Heart left ventricle (tissue), 16 donors: Measurements from ENCODE around the gene ALK. TPM values are rescaled to one million over a fixed set of nuclear protein-coding genes. Genes with fewer than 3 reads are reported as not detected.

Experiments used
- ATAC-seq, 4 donors: fragments of 200-7000 bp; cut with Tn5 transposase; one replicate each; pipeline ENCODE4 v1.9.1; 2020 to 2022; ENCODE audit warnings: moderate library complexity in 4 of 4, mild to moderate bottlenecking in 3 of 4, moderate number of reproducible peaks in 1 of 4
- DNase-seq, 5 donors: peaks; one replicate each; pipeline ENCODE4 v3.0.0-alpha.2; 2020
- H3K27ac ChIP-seq, 12 donors: fragments of 200-600 bp; sonication (generic) in 4 of 12; one replicate each; pipeline versions ENCODE4 v1.5.0 to v1.8.0; 2016 to 2022; ENCODE audit warnings: mild to moderate bottlenecking in 2 of 12
- H3K27me3 ChIP-seq, 9 donors: fragments of 200-600 bp; sonication (generic) in 2 of 9; one replicate each; pipeline versions ENCODE4 v1.5.1 to v1.8.0; 2016 to 2022; ENCODE audit warnings: mild to moderate bottlenecking in 3 of 9
- H3K36me3 ChIP-seq, 9 donors: fragments of 200-600 bp; sonication (generic) in 2 of 9; one replicate each; pipeline versions ENCODE4 v1.5.0 to v1.8.0; 2018 to 2022; ENCODE audit warnings: mild to moderate bottlenecking in 2 of 9
- H3K4me1 ChIP-seq, 12 donors: fragments of 200-600 bp; sonication (generic) in 4 of 12; one replicate each; pipeline versions ENCODE4 v1.5.0 to v1.8.0; 2016 to 2022; ENCODE audit warnings: mild to moderate bottlenecking in 3 of 12
- H3K4me3 ChIP-seq, 12 donors: fragments of 200-600 bp; sonication (generic) in 4 of 12; one replicate each; pipeline versions ENCODE4 v1.5.0 to v1.8.0; 2017 to 2022; ENCODE audit warnings: mild to moderate bottlenecking in 9 of 12, moderate library complexity in 4 of 12
- H3K9me3 ChIP-seq, 12 donors: fragments of 200-600 bp; sonication (generic) in 4 of 12; one replicate each; pipeline versions ENCODE4 v1.5.0 to v1.8.0; 2016 to 2022; ENCODE audit warnings: mild to moderate bottlenecking in 1 of 12
- CTCF ChIP-seq, 12 donors: fragments of 200-600 bp; sonication (generic) in 4 of 12; IDR thresholded peaks; one replicate each; pipeline versions ENCODE4 v1.5.0 to v1.8.0; 2018 to 2022; ENCODE audit warnings: antibody characterized with exemption in 12 of 12, mild to moderate bottlenecking in 5 of 12
- POLR2A ChIP-seq, 2 donors: fragments of 450-650 bp; IDR thresholded peaks; one replicate each; pipeline ENCODE4 v1.6.1; 2017; ENCODE audit warnings: antibody characterized with exemption in 2 of 2, mild to moderate bottlenecking in 2 of 2, moderate library complexity in 2 of 2
- WGBS, 4 donors: extraction: QIAGEN DNeasy Blood & Tissue Kit in 2 of 4; methylation state at CpG; one replicate each; pipeline versions ENCODE4 v1.1.5 to v1.1.7; 2013 to 2018; 5-methylcytosine and 5-hydroxymethylcytosine counted together
- intact Hi-C, 10 donors: fragments of 100-400 bp; cut with DNase I; formaldehyde crosslinking; loops; one replicate each; pipeline versions ENCODE4 v1.11.1 to v1.14.2; 2022
- polyA plus RNA-seq, 2 donors: library from polyadenylated mRNA; stranded (reverse); fragments of 200-250 nt; gene quantifications; one replicate each; pipeline ENCODE4 v1.2.3, GENCODE V29; 2013
- total RNA-seq, 9 donors: library from RNA; depleted of rRNA in 2 of 9; stranded (reverse); fragments of >200 nt in 2 of 9; fragmentation: NEBNext Ultra II Directional in 3 of 9; extraction: Animal tissue kit (Norgen Biotek cat#: 25700) in 3 of 9; gene quantifications; one replicate each; pipeline versions ENCODE4 v1.1.0 to v1.2.4, GENCODE V29; 2016 to 2023
- donor health status: ischemic (EF 13 %, LVEDD 7.1; RV severe dilation, severe dysfunction).
- donor health status: healthy with polysubstance abuse.
- donor health status: DM: no; HTN: yes; CAD: no.
- donor health status: DM: no; HTN: no; CAD: no.
- donor health status: ischemic (EF 25% LVEDD 6.9; RV normal size, moderate dysfunction).
- donor health status: ischemic (EF 25% LVEDD 5.7; RV mildly dilated, moderate dysfunction).
- donor health status: healthy.
- donor health status: DM: yes; HTN: yes; CAD: no.
- donor health status: ischemic (EF 35%, LVEDD 5.7; RV mildly dilated, moderate dysfunction).
- donor health status: nonischemic (EF 11% LVEDD 7.7; RV severe dilation, severe dysfunction).
- donor health status: DM: yes; HTN: yes; CAD: no.
- donor health status: PGD.
- donor health status: ischemic (EF 29% LVEDD 5.4; RV normal size, mild dysfunction).
- donor health status: nonischemic (EF 23%, LVEDD 6.1; RV moderate dilation, normal function).

The ALK gene
- total and polyA plus RNA-seq, 11 donors = 0.05 to 0.50 (median 0.13) TPM; not detected in 5

GRCh38 chr2:29613067-29613466, 308.3 kb downstream of the ALK start:
- 88 to 94% (median 92%) methylated on average over 3 of the region's 3 CpGs for WGBS, 4 donors
- ATAC-seq = no peak
- H3K9me3 ChIP-seq = no peaks in the 10 kb centered on the region
- no peak for DNase-seq
- intact Hi-C loops = no loop called here
- H3K27ac ChIP-seq = no peak overlapping the region
- H3K4me3 ChIP-seq = no peak overlapping the region
- TF ChIP-seq POLR2A (IDR thresholded peaks at IDR 0.05) (no peak), CTCF (IDR thresholded peaks at IDR 0.05) (no peak)
- no peaks in the 10 kb centered on the region for H3K27me3 ChIP-seq
- no peaks in the 10 kb centered on the region for H3K4me1 ChIP-seq
- no peaks in the 10 kb centered on the region for H3K36me3 ChIP-seq

DNA sequence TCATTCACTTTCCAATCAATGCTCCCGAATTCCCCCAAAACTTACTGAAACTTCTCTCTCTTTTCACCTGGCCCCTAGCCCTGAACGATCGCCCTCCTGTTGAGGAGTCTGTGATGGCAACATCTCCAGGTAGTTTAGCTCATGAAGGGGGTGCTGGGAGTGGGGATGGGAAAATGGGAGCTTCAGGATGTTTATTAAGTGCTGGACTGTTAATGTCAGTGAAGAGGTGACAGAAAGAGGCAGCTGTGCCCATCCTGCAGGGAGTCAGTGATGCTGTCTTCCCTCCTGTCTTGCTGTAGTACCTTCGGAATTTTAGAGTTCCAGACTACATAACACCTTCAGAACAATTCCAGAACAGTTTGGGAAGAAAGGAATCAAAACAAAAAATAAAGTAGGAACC, 308.8 kb downstream of the ALK start:
- ATAC-seq (no peak), DNase-seq (no peak)
- Histone ChIP-seq H3K9me3 (no peaks in the 10 kb centered on the region), H3K4me3 (no peak overlapping the region), H3K36me3 (no peaks in the 10 kb centered on the region), H3K4me1 (no peaks in the 10 kb centered on the region), H3K27ac (no peak overlapping the region), H3K27me3 (no peaks in the 10 kb centered on the region)
- TF ChIP-seq POLR2A (IDR thresholded peaks at IDR 0.05) = no peak
- TF ChIP-seq CTCF (IDR thresholded peaks at IDR 0.05) = no peak
- 82 to 92% (median 87%) methylated on average over 4 of the region's 4 CpGs for whole genome bisulfite sequencing, 4 donors
- intact Hi-C loops = no loop called here

GRCh38 chr2:29611850-29612249, 309.5 kb downstream of the ALK start:
- 75 to 86% (median 85%) methylated on average over 5 of the region's 5 CpGs for WGBS, 4 donors
- ATAC-seq (no peak), DNase-seq (no peak)
- intact Hi-C loops = no loop called here
- Histone ChIP-seq H3K4me1 (no peaks in the 10 kb centered on the region), H3K9me3 (no peaks in the 10 kb centered on the region), H3K27ac (no peak overlapping the region), H3K36me3 (no peaks in the 10 kb centered on the region), H3K27me3 (no peaks in the 10 kb centered on the region), H3K4me3 (no peak overlapping the region)
- TF ChIP-seq CTCF (IDR thresholded peaks at IDR 0.05) (no peak), POLR2A (IDR thresholded peaks at IDR 0.05) (no peak)

DNA sequence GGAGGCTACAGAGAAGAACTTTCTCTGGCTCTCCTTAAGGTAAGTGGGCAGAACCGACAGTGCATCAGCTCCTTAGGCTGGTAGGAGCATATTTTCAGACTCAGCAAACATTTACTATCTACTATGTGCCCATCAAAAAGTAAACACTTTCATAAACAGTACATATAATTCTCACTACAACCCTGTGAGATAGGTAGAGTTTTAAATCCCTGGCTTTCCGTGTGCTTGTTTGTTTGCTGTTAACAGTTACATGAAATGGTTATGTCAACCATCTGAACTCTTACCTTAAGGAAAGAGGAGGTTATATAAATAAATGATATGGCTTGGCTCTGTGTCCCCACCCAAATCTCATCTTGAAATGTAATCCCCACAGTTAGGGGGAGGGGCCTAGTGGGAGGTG, 310.1 kb downstream of the ALK start:
- no peak for TF ChIP-seq POLR2A (IDR thresholded peaks at IDR 0.05)
- no peak for TF ChIP-seq CTCF (IDR thresholded peaks at IDR 0.05)
- no peak for DNase-seq
- WGBS, 4 donors = 80 to 93% (median 88%) methylated on average over 2 of the region's 2 CpGs
- ATAC-seq = no peak
- H3K27ac ChIP-seq = no peak overlapping the region
- no peak overlapping the region for H3K4me3 ChIP-seq
- no peaks in the 10 kb centered on the region for H3K36me3 ChIP-seq
- H3K9me3 ChIP-seq = no peaks in the 10 kb centered on the region
- no peaks in the 10 kb centered on the region for H3K4me1 ChIP-seq
- intact Hi-C loops = no loop called here
- no peaks in the 10 kb centered on the region for H3K27me3 ChIP-seq
